B cell (primary cell): ENCODE results near the gene FTCD. TPM values are rescaled to one million over a fixed set of nuclear protein-coding genes. Genes with fewer than 3 reads are reported as not detected.

ENCODE experiments used
- ATAC-seq: fragments of 200-7000 bp; cut with Tn5 transposase; one replicate; pipeline ENCODE4 v1.10.0; 2021; ENCODE audit warnings: low read depth, mild to moderate bottlenecking, moderate number of reproducible peaks, moderate library complexity
- CTCF ChIA-PET: fragments of 350-600 bp; sonication (Branson Sonifier 250); formaldehyde crosslinking; loops from one replicate; lab custom pipeline; 2021; ENCODE audit warnings: antibody characterized with exemption, inconsistent platforms; lab: Charles Lee
- POLR2A ChIA-PET: fragments of 350-600 bp; sonication (Branson Sonifier 250); formaldehyde crosslinking; loops from one replicate; lab custom pipeline; 2021; ENCODE audit warnings: antibody characterized with exemption; lab: Charles Lee
- DNase-seq: peaks from one replicate; pipeline ENCODE4 v3.0.0; 2013
- H2AFZ ChIP-seq: 2 replicates; pipeline ENCODE4 v1.6.1; 2012; ENCODE audit warnings: mild to moderate bottlenecking, low read depth, low read length; ENCODE audit not compliant: insufficient read depth, poor library complexity, severe bottlenecking
- H3K27ac ChIP-seq, 2 donors: 1 replicate in 1 of 2; 2 replicates in 1 of 2; pipeline ENCODE4 v1.5.1; 2012 to 2013; ENCODE audit warnings: low read length in 2 of 2, mild to moderate bottlenecking in 2 of 2, moderate library complexity in 1 of 2
- H3K27me3 ChIP-seq, 4 experiments: fragments of 200-600 bp in 1 of 4; sonication (generic) in 1 of 4; replicated peaks in 1 of 4; 1 replicate in 2 of 4; 2 replicates in 2 of 4; pipeline versions ENCODE4 v1.6.1 to v1.7.0; 2013 to 2016; ENCODE audit warnings: low read length in 3 of 4, mild to moderate bottlenecking in 2 of 4, mixed read lengths in 1 of 4, moderate library complexity in 1 of 4; ENCODE audit not compliant: insufficient read depth in 4 of 4, control insufficient read depth in 3 of 4; ENCODE audit errors: control extremely low read depth in 1 of 4
- H3K36me3 ChIP-seq, 2 experiments: replicated peaks in 1 of 2; 1 replicate in 1 of 2; 2 replicates in 1 of 2; pipeline versions ENCODE4 v1.6.1 to v1.7.1; 2013; ENCODE audit warnings: low read length in 1 of 2; ENCODE audit not compliant: insufficient read depth in 2 of 2, control insufficient read depth in 1 of 2; ENCODE audit errors: control extremely low read depth in 1 of 2, extremely low read depth in 1 of 2
- H3K4me1 ChIP-seq, 2 donors: fragments of 200-600 bp in 1 of 2; sonication (generic) in 1 of 2; 1 replicate in 1 of 2; 2 replicates in 1 of 2; pipeline versions ENCODE4 v1.5.1 to v1.6.1; 2013 to 2017; ENCODE audit warnings: low read length in 2 of 2; ENCODE audit not compliant: control insufficient read depth in 2 of 2, insufficient read depth in 2 of 2
- H3K4me2 ChIP-seq: replicated peaks from 2 replicates; pipeline ENCODE3; 2012; ENCODE audit warnings: mild to moderate bottlenecking, low read depth, low read length; ENCODE audit not compliant: poor library complexity, severe bottlenecking
- H3K4me3 ChIP-seq, 5 experiments: fragments of 200-600 bp in 1 of 5; sonication (generic) in 1 of 5; 1 replicate in 3 of 5; 2 replicates in 2 of 5; pipeline versions ENCODE4 v1.5.1 to v1.7.0; 2011 to 2016; ENCODE audit warnings: low read length in 4 of 5, mild to moderate bottlenecking in 4 of 5, low read depth in 2 of 5, control low read depth in 1 of 5, moderate library complexity in 1 of 5; ENCODE audit not compliant: insufficient read depth in 1 of 5; ENCODE audit errors: control extremely low read depth in 1 of 5, extremely low read depth in 1 of 5
- H3K79me2 ChIP-seq: fragments of 200-600 bp; sonication (generic); one replicate; pipeline ENCODE4 v1.6.0; 2016; ENCODE audit warnings: low read length; ENCODE audit not compliant: control insufficient read depth, insufficient read depth
- H3K9ac ChIP-seq: fragments of 200-600 bp; sonication (generic); 2 replicates; pipeline ENCODE4 v1.6.1; 2017; ENCODE audit warnings: mild to moderate bottlenecking, low read length, moderate library complexity
- H3K9me3 ChIP-seq, 3 donors: one replicate each; pipeline versions ENCODE4 v1.6.1 to v1.7.1; 2013; ENCODE audit warnings: low read length in 2 of 3; ENCODE audit not compliant: control insufficient read depth in 2 of 3, insufficient read depth in 1 of 3; ENCODE audit errors: control extremely low read depth in 1 of 3
- H4K20me1 ChIP-seq: 2 replicates; pipeline ENCODE4 v1.6.0; 2012; ENCODE audit warnings: mild to moderate bottlenecking, low read length; ENCODE audit not compliant: insufficient read depth, control insufficient read depth, poor library complexity, severe bottlenecking
- H3K27ac Mint-ChIP-seq: one replicate; pipeline ENCODE4 v1.8.0; 2021; ENCODE audit warnings: mixed read lengths
- H3K27me3 Mint-ChIP-seq: one replicate; pipeline ENCODE4 v1.8.0; 2021; ENCODE audit warnings: mixed read lengths
- H3K4me1 Mint-ChIP-seq: one replicate; pipeline ENCODE4 v1.8.0; 2021; ENCODE audit warnings: mixed read lengths
- H3K4me3 Mint-ChIP-seq: one replicate; pipeline ENCODE4 v1.8.0; 2021; ENCODE audit warnings: mixed read lengths
- H3K9me3 Mint-ChIP-seq: one replicate; pipeline ENCODE4 v1.8.0; 2022; ENCODE audit warnings: mixed read lengths; ENCODE audit not compliant: insufficient read depth
- CTCF ChIP-seq: fragments of 200-600 bp; IDR thresholded peaks from one replicate; pipeline ENCODE4 v1.8.0; 2022; ENCODE audit warnings: antibody characterized with exemption, mild to moderate bottlenecking
- EZH2 ChIP-seq: IDR thresholded peaks from 2 replicates; pipeline ENCODE4 v1.6.1; 2012; ENCODE audit warnings: borderline replicate concordance, low read depth, mild to moderate bottlenecking, moderate library complexity, low read length; ENCODE audit not compliant: insufficient read depth, poor library complexity, severe bottlenecking
- WGBS: methylation state at CpG from one replicate; pipeline ENCODE4 v1.1.5; 2013; ENCODE audit warnings: missing lambda C conversion rate; ENCODE audit not compliant: insufficient coverage; 5-methylcytosine and 5-hydroxymethylcytosine counted together
- intact Hi-C: fragments of 100-400 bp; cut with micrococcal nuclease; formaldehyde crosslinking; loops from one replicate; pipeline ENCODE4 v1.10.0; 2022
- polyA plus RNA-seq: library from polyadenylated mRNA; depleted of rRNA; stranded (reverse); fragments of >200 nt; gene quantifications from 2 replicates; pipeline ENCODE4 v1.2.3, GENCODE V29; 2012
- total RNA-seq, 2 donors: library from RNA; stranded (reverse); fragments of 120-200 nt in 1 of 2; gene quantifications; 1 replicate in 1 of 2; 2 replicates in 1 of 2; pipeline versions ENCODE4 v1.2.3 to v1.2.4, GENCODE V29; 2013 to 2022

The FTCD gene
- total and polyA plus RNA-seq, 2 donors (not counting 1 experiment from before 2014, with no cell fraction given), result 0.22 to 0.39 TPM

- TF ChIP-seq EZH2, result no peak
- TF ChIP-seq CTCF, result no peak
- intact Hi-C loops, result no loop called here
- no peak overlapping the region for H3K4me3 ChIP-seq
- no peaks in the 10 kb centered on the region for H3K4me1 Mint-ChIP-seq
- H3K27me3 ChIP-seq, result no peaks in the 10 kb centered on the region
- peaks cover 0 to 12% (median 0%) of the 10 kb centered on the region in 3 donors for H3K9me3 ChIP-seq
- no peak overlapping the region for H3K9ac ChIP-seq
- WGBS, result 100% methylated on average over 1 of the region's 4 CpGs
- no peak overlapping the region for H3K4me3 Mint-ChIP-seq
- no peak overlapping the region for H3K27ac Mint-ChIP-seq
- H3K79me2 ChIP-seq, result no peaks in the 10 kb centered on the region
- H3K4me2 ChIP-seq, result no peak overlapping the region
- no peaks in the 10 kb centered on the region for H3K4me1 ChIP-seq
- H3K27ac ChIP-seq, result no peak overlapping the region
- H3K9me3 Mint-ChIP-seq, result no peaks in the 10 kb centered on the region
- no peak overlapping the region for H2AFZ ChIP-seq
- no peak for DNase-seq
- no peaks in the 10 kb centered on the region for H3K27me3 Mint-ChIP-seq
- H3K36me3 ChIP-seq, result no peaks in the 10 kb centered on the region
- H4K20me1 ChIP-seq, result no peaks in the 10 kb centered on the region
- no peak for ATAC-seq
- CTCF ChIA-PET, result no interaction called here
- POLR2A ChIA-PET, result no interaction called here
These were observed 8.0 kb upstream of the FTCD start for GRCh38 chr21:46163380-46163779.

DNA sequence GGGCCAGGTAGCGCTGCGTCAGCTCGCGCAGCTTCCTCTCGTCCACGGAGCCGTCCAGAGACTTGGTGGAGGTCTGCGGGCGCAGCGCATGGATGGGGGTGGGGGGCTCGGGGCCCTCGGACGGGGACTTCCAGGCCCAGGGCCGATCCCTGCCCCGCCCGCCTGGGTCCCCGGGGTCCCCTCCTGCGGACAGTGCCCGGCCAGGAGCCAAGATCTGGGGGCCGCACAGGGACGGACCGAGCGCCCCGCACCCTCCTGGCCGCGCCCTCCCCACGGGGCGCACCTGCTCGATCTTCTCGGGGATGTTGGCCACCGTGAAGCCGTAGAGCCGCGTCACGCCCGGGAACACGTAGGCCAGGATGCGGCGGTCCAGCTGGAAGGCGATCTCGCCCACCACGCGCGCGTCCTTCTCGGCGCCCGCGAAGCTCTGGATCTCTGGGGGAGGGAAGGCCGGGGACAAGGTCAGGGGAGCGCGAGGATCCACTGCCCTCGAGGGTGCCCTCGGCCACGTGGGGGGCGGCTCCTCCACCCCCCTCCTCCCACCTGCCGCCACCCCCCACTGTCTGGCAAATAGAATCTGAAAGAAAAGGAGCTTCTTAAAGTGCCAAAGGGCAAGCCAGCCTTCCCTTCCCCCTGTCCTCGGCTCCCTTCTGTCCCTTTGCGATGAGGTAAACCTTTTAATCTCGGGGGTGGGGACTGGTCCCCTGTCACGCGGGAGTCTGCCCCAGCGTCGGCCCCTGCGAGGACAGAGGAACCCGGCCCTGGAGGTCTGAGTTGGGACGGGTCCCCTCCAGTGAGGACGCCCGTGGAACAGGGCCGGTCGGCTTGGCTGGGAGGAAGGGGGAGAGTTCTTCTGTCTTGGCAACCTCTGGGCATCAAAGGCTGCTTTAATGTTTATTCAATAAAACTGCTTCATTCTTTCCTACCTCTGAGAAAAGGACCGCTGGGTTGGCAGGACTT, 6.5 kb upstream of the FTCD start:
- TF ChIP-seq EZH2 (no peak), CTCF (no peak)
- Mint-ChIP-seq H3K4me3 (no peak overlapping the region), H3K27me3 (no peaks in the 10 kb centered on the region), H3K9me3 (no peaks in the 10 kb centered on the region), H3K27ac (no peak overlapping the region), H3K4me1 (no peaks in the 10 kb centered on the region)
- ChIA-PET CTCF (no interaction called here), POLR2A (no interaction called here)
- peaks cover 0 to 12% (median 0%) of the 10 kb centered on the region in 3 donors for H3K9me3 ChIP-seq
- 89% methylated on average over 49 of the region's 72 CpGs for WGBS
- H3K4me1 ChIP-seq, result no peaks in the 10 kb centered on the region
- intact Hi-C loops, result no loop called here
- ATAC-seq (no peak), DNase-seq (no peak)
- no peak overlapping the region for H2AFZ ChIP-seq
- H3K36me3 ChIP-seq, result no peaks in the 10 kb centered on the region
- no peaks in the 10 kb centered on the region for H3K27me3 ChIP-seq
- no peak overlapping the region for H3K4me3 ChIP-seq
- no peaks in the 10 kb centered on the region for H4K20me1 ChIP-seq
- no peak overlapping the region for H3K27ac ChIP-seq
- peak overlapping the region; percentile 38 for H3K4me2 ChIP-seq
- H3K79me2 ChIP-seq, result no peaks in the 10 kb centered on the region
- H3K9ac ChIP-seq, result no peak overlapping the region
